ENCODE results near the gene REXO1.

GRCh38 chr19:1807695-1808394, 40.4 kb downstream of the REXO1 start:
- TF ChIP-seq, protein P1, sequence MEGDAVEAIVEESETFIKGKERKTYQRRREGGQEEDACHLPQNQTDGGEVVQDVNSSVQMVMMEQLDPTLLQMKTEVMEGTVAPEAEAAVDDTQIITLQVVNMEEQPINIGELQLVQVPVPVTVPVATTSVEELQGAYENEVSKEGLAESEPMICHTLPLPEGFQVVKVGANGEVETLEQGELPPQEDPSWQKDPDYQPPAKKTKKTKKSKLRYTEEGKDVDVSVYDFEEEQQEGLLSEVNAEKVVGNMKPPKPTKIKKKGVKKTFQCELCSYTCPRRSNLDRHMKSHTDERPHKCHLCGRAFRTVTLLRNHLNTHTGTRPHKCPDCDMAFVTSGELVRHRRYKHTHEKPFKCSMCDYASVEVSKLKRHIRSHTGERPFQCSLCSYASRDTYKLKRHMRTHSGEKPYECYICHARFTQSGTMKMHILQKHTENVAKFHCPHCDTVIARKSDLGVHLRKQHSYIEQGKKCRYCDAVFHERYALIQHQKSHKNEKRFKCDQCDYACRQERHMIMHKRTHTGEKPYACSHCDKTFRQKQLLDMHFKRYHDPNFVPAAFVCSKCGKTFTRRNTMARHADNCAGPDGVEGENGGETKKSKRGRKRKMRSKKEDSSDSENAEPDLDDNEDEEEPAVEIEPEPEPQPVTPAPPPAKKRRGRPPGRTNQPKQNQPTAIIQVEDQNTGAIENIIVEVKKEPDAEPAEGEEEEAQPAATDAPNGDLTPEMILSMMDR (IDR thresholded peaks at IDR 0.05), result no peak
- TF ChIP-seq POLR2AphosphoS5 (IDR thresholded peaks at IDR 0.05) (no peak), POLR2A (IDR thresholded peaks at IDR 0.05) (no peak)
